IPS-NIHi11 (cell line): Measurements from ENCODE around the gene CYP2A13.
"Not testable (repeated sequence)": the region's sequence is repeated elsewhere in the genome, so short reads cannot be mapped to it uniquely, and the experiment has no call there.

Source experiments
- DNase-seq: peaks from one replicate; pipeline ENCODE4 v3.0.0; 2012; ENCODE audit warnings: mixed read lengths, low spot score

Gene CYP2A13, protein sequence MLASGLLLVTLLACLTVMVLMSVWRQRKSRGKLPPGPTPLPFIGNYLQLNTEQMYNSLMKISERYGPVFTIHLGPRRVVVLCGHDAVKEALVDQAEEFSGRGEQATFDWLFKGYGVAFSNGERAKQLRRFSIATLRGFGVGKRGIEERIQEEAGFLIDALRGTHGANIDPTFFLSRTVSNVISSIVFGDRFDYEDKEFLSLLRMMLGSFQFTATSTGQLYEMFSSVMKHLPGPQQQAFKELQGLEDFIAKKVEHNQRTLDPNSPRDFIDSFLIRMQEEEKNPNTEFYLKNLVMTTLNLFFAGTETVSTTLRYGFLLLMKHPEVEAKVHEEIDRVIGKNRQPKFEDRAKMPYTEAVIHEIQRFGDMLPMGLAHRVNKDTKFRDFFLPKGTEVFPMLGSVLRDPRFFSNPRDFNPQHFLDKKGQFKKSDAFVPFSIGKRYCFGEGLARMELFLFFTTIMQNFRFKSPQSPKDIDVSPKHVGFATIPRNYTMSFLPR

GRCh38 chr19:41088151-41088550 is at the start of gene CYP2A13:
Gene CYP2A13, plus strand, starts transcription at chr19:41088451. Its CDS starts 21 bp downstream, at chr19:41088472.
- DNase-seq = no peak

- DNase-seq = no peak
These were observed 48.4 kb upstream of the CYP2A13 start for GRCh38 chr19:41039806-41040205.

DNA sequence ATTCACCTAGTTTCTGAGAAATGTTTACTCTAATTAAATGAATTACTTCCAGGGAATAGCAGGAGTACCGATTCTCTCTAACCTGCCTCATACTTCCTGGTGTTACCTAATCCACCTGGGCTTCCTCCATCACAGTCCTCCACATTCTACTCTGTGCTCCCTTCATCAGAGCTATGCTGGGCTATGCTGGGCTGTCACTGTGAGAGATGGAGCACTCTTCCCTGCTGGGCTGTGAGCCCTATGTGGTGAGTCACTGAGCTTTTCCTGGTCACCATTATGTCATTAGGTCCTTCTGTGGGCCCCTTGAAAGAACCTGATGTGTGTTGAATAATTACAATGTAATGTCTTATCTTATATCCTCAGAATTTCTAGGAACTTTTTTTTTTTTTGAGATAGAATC is 43.2 kb upstream of the CYP2A13 start:
- DNase-seq = not testable (repeated sequence)

GRCh38 chr19:41050426-41050825 is 37.8 kb upstream of the CYP2A13 start:
- no peak for DNase-seq

DNA sequence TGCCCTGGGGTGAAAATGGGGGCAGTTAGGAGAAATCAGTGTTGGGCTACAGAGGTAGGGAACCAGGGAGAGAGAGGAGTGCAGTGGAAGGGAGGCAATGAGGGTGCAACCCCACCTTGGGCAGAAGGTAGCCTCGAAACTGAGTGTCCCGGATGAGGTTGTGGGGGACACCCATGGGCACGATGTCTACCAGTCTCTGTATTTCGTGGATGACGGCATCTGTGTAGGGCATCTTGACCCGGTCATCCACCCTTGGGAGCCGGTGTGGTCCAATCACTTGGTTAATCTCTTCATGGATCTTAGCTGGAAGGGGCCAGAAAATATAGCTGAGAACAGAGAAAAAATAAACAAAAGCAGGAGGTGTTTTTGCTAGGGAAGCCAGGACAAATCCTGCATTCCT is 36.1 kb upstream of the CYP2A13 start:
- DNase-seq = not testable (repeated sequence)

- not testable (repeated sequence) for DNase-seq
These were observed 34.9 kb upstream of the CYP2A13 start for GRCh38 chr19:41053331-41053730.

DNA sequence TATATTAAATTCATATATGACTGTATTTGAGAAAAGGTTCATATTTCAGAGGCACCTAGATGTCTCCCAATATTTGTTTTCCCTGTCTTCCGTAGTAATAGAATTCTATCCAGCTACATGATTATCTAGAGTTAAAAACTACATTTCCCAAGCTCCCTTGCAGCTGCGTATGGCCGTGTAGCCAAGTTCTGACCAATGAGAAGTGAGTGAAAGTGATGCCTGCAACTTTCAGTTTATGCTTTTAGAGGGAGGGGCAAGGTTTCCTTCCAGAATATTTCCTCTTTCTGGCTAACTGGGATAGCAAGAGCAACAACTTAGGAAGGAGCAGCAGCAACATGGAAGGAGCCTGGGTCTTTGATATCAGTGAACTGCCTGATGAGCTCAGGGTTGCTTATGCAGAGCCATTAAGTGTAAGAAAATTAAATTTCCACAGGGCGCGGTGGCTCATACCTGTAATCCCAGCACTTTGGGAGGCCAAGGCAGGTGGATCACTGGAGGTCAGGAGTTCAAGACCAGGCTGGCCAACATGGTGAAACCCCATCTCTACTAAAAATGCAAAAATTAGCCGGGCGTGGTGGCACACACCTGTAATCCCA is 23.2 kb upstream of the CYP2A13 start:
- peak; percentile 67 for DNase-seq

DNA sequence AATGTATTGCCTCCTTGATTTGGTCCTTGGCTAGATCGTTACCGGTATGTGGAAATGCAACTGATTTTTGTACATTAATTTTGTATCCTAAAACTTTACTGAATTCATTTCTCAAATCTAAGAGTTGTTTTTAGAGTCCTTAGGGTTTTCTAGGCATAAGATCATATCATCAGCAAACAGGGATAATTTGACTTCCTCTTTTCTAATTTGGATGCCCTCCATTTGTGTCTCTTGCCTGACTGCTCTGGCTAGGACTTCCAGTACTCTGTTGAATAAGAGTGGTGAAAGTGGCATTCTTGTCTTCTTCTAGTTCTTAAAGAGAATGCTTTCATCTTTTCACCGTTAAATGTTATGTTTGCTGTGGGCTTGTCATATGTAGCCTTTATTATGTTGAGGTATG is 12.0 kb upstream of the CYP2A13 start:
- no peak for DNase-seq

- no peak for DNase-seq
These were observed 4.7 kb upstream of the CYP2A13 start for GRCh38 chr19:41083516-41083915.

- no peak for DNase-seq
These were observed 2.4 kb upstream of the CYP2A13 start for GRCh38 chr19:41085748-41086415.

GRCh38 chr19:41089959-41090358 is 1.7 kb downstream of the CYP2A13 start:
- peak; percentile 70 for DNase-seq

- DNase-seq = peak; percentile 67
These were observed 7.5 kb downstream of the CYP2A13 start for GRCh38 chr19:41095703-41096102.

DNA sequence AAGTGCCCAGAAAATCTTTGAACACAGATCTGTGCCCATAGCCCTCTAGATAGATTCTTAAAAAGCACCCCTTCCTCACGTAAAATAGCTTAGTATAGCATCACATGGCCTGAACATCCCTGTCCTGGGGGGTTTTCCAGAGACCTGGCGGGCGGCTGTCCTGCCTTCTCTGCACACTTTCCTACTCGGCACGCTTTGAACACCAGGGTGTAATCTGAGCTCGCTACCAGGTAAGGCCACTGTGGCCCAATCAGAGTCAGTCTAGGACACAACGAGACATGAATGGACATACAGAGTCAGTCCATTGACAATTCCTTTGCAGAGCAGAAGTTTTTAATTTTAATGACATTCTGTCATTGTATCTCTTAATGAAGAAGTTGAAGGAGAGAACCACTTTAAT is 8.1 kb downstream of the CYP2A13 start:
- peak; percentile 42 for DNase-seq

- DNase-seq = no peak
These were observed 9.1 kb downstream of the CYP2A13 start for GRCh38 chr19:41097302-41097701.

DNA sequence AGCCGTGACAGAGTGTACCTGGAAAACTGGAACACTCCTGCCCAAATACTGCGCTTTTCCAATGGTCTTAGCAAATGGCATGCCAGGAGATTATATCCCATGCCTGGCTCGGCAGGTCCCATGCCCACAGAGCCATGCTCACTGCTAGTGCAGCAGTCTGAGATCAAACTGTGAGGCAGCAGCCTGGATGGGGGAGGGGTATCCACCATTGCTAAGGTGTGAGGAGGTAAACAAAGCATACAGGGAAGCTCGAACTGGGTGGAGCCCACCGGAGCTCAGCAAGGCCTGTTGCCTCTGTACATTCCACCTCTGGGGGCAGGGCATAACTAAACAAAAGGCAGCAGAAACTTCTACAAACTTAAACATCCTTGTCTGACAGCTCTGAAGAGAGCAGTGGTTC is 10.5 kb downstream of the CYP2A13 start:
- no peak for DNase-seq

GRCh38 chr19:41102210-41102609 is 14.0 kb downstream of the CYP2A13 start:
- not testable (repeated sequence) for DNase-seq

DNA sequence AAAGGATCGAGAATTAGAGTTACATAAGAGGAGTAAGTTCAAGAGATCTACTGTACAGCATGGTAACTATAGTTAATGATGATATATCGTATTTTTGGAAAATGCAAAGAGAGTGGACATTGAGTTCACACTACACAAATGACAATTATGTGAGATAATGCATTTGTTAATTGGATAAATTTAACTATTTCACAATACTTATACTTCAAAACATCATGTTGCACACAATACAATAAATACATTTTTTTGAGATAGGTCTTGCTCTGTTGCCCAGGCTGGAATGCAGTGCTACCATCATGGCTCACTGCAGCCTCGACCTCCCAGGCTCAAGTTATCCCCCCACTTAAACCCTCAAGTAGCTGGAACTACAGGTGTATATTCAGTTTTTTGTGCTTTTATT is 17.9 kb downstream of the CYP2A13 start:
- no peak for DNase-seq

DNA sequence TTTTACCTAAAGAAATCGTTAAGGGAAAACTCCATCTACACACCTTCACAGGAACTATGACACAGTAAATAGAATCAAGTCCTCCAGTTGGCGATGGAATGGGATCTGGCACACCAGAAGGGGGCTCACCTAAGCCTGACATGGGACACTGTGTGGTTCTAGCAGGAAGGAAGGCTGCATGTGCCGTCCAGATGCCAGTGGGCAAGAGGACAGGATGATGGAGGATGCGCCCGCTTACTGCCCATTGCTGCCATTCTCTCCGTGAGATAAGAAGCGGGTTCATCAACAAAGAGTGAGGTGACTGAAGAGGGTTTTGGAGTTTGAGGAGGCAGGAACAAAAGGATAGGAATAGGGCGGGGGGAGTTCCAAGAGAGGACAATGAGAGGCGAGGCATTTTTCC is 23.0 kb downstream of the CYP2A13 start:
- no peak for DNase-seq

DNA sequence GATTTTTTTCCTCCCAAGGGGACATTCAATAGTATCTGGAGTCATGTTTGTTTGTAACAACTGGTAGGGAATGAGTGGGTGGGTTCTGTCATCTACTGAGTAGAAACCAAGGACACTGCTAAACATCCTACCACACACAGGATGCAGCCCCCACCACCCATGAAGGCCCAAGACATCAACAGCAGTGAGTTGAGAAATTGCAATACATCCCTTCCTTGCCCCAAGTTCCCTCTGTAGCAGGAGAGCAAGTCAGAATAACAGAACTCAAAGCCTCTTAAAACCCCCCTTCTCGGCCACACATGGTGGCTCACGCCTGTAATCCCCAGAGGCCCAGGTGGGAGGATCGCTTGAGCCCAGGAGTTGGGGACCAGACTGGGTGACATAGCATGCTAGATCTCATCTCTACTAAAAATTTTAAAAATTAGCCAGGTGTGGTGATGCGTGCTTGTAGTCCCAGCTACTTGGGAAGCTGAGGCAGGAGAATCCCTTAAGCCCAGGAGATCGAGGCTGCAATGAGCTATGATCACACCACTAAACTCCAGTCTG is 23.6 kb downstream of the CYP2A13 start:
- DNase-seq = no peak

- no peak for DNase-seq
These were observed 24.6 kb downstream of the CYP2A13 start for GRCh38 chr19:41112728-41113290.

- no peak for DNase-seq
These were observed 25.9 kb downstream of the CYP2A13 start, which contains the start of gene CYP2F1 for GRCh38 chr19:41114132-41114531. Gene CYP2F1, plus strand, starts transcription at chr19:41114432. Its CDS starts 1,757 bp downstream, at chr19:41116189.

GRCh38 chr19:41116261-41116660 is 28.0 kb downstream of the CYP2A13 start:
- no peak for DNase-seq
